HEK293T (cell line): ENCODE results near the gene OPRM1.

Experiments used
- LEF1 ChIP-seq: fragments of 450-650 bp; IDR thresholded peaks from 2 replicates; pipeline ENCODE4 v1.6.1; 2017; ENCODE audit warnings: mild to moderate bottlenecking, borderline replicate concordance
- SP1 ChIP-seq: fragments of 450-650 bp; IDR thresholded peaks from 2 replicates; pipeline ENCODE4 v1.6.1; 2017

DNA sequence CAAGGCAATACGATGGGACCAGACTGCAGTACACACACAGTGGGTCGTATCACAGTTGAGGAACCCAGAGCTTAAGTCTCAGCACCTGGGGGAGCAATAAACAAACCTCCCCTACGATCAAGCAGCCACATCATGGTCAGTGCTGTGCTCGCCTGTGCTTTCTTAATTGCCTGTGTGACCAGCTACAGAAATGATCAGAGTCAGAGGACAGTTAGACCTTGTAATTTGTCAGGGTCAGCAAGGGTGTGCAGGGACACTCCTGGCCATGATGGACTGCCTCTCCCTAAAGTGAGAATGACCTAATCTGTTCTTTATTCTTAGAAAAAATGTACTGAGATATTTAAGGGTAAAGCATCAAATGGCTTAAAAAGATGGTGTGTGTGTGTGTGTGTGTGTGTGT is 78.4 kb downstream of the OPRM1 start:
- TF ChIP-seq LEF1 = no peak
- TF ChIP-seq SP1 = no peak
